ENCODE measurements around the gene CDH20. TPM values are rescaled to one million over a fixed set of nuclear protein-coding genes. Genes with fewer than 3 reads are reported as not detected.
"Not testable (repeated sequence)": the region's sequence is repeated elsewhere in the genome, so short reads cannot be mapped to it uniquely, and the experiment has no call there.

CDH20 gene
- total RNA-seq, 1 experiment from 2014 or later = not detected

- no peaks in the 10 kb centered on the region for H3K9me3 ChIP-seq (replicated peaks)
- H3K27me3 ChIP-seq (replicated peaks) = peaks cover 12% of the 10 kb centered on the region
- no peak overlapping the region for H3K4me3 ChIP-seq
- H3K4me1 ChIP-seq (replicated peaks) = no peaks in the 10 kb centered on the region
- DNase-seq (ENCODE audit: low read depth in 1 of 2, low spot score in 2 of 2) = no peak
- H3K36me3 ChIP-seq = no peaks in the 10 kb centered on the region
- no peak overlapping the region for H3K27ac ChIP-seq
Observed at GRCh38 chr18:61362511-61362910, 29.3 kb downstream of the CDH20 start.

GRCh38 chr18:61364953-61365352, 31.7 kb downstream of the CDH20 start:
- Histone ChIP-seq H3K27ac (no peak overlapping the region), H3K9me3 (replicated peaks) (no peaks in the 10 kb centered on the region), H3K27me3 (replicated peaks) (peaks cover 9% of the 10 kb centered on the region), H3K4me1 (replicated peaks) (no peaks in the 10 kb centered on the region), H3K36me3 (no peaks in the 10 kb centered on the region), H3K4me3 (no peak overlapping the region)
- DNase-seq (ENCODE audit: low read depth in 1 of 2, low spot score in 2 of 2) = no peak

- Histone ChIP-seq H3K9me3 (replicated peaks) (no peaks in the 10 kb centered on the region), H3K27ac (no peak overlapping the region), H3K4me3 (no peak overlapping the region), H3K27me3 (replicated peaks) (peaks cover 9% of the 10 kb centered on the region), H3K36me3 (no peaks in the 10 kb centered on the region), H3K4me1 (replicated peaks) (no peaks in the 10 kb centered on the region)
- no peak for DNase-seq (ENCODE audit: low read depth in 1 of 2, low spot score in 2 of 2)
Observed at GRCh38 chr18:61368001-61368400, 34.8 kb downstream of the CDH20 start.

- not testable (repeated sequence) for H3K4me1 ChIP-seq (replicated peaks); H3K36me3 ChIP-seq; H3K27ac ChIP-seq; DNase-seq (ENCODE audit: low read depth in 1 of 2, low spot score in 2 of 2); H3K9me3 ChIP-seq (replicated peaks); H3K4me3 ChIP-seq
- peaks cover 11% of the 10 kb centered on the region for H3K27me3 ChIP-seq (replicated peaks)
Observed at GRCh38 chr18:61369671-61370070, 36.4 kb downstream of the CDH20 start.

GRCh38 chr18:61371111-61371510, 37.9 kb downstream of the CDH20 start:
- no peaks in the 10 kb centered on the region for H3K36me3 ChIP-seq
- H3K27ac ChIP-seq = no peak overlapping the region
- H3K27me3 ChIP-seq (replicated peaks) = peaks cover 6% of the 10 kb centered on the region
- DNase-seq (ENCODE audit: low read depth in 1 of 2, low spot score in 2 of 2) = no peak
- no peak overlapping the region for H3K4me3 ChIP-seq
- no peaks in the 10 kb centered on the region for H3K9me3 ChIP-seq (replicated peaks)
- H3K4me1 ChIP-seq (replicated peaks) = no peaks in the 10 kb centered on the region

- H3K4me1 ChIP-seq (replicated peaks) = no peaks in the 10 kb centered on the region
- H3K27me3 ChIP-seq (replicated peaks) = 0 out of 2 replicates have a peak, but pooled peaks cover 10% of the 10 kb centered on the region
- DNase-seq (ENCODE audit: low read depth in 1 of 2, low spot score in 2 of 2) = no peak
- H3K9me3 ChIP-seq (replicated peaks) = no peaks in the 10 kb centered on the region
- H3K27ac ChIP-seq = no peak overlapping the region
- H3K36me3 ChIP-seq = no peaks in the 10 kb centered on the region
- H3K4me3 ChIP-seq = no peak overlapping the region
Observed at GRCh38 chr18:61379827-61380226, 46.6 kb downstream of the CDH20 start.

- no peaks in the 10 kb centered on the region for H3K9me3 ChIP-seq (replicated peaks)
- no peaks in the 10 kb centered on the region for H3K36me3 ChIP-seq
- peaks cover 7% of the 10 kb centered on the region; the same call in 1 of the 2 replicates for H3K27me3 ChIP-seq (replicated peaks)
- no peak overlapping the region for H3K4me3 ChIP-seq
- no peak overlapping the region for H3K27ac ChIP-seq
- DNase-seq (ENCODE audit: low read depth in 1 of 2, low spot score in 2 of 2) = no peak
- no peaks in the 10 kb centered on the region for H3K4me1 ChIP-seq (replicated peaks)
Observed at GRCh38 chr18:61388010-61388409, 54.8 kb downstream of the CDH20 start.

- no peak overlapping the region for H3K27ac ChIP-seq
- H3K4me3 ChIP-seq = no peak overlapping the region
- DNase-seq (ENCODE audit: low read depth in 1 of 2, low spot score in 2 of 2) = no peak
- no peaks in the 10 kb centered on the region for H3K36me3 ChIP-seq
- no peaks in the 10 kb centered on the region for H3K4me1 ChIP-seq (replicated peaks)
- H3K9me3 ChIP-seq (replicated peaks) = no peaks in the 10 kb centered on the region
- H3K27me3 ChIP-seq (replicated peaks) = no peaks in the 10 kb centered on the region
Observed at GRCh38 chr18:61394983-61395382, 61.8 kb downstream of the CDH20 start.

GRCh38 chr18:61397222-61397621, 64.0 kb downstream of the CDH20 start:
- no peaks in the 10 kb centered on the region for H3K27me3 ChIP-seq (replicated peaks)
- H3K4me1 ChIP-seq (replicated peaks) = no peaks in the 10 kb centered on the region
- H3K27ac ChIP-seq = no peak overlapping the region
- H3K4me3 ChIP-seq = no peak overlapping the region
- no peak for DNase-seq (ENCODE audit: low read depth in 1 of 2, low spot score in 2 of 2)
- no peaks in the 10 kb centered on the region for H3K36me3 ChIP-seq
- H3K9me3 ChIP-seq (replicated peaks) = no peaks in the 10 kb centered on the region

- Histone ChIP-seq H3K4me3 (no peak overlapping the region), H3K36me3 (no peaks in the 10 kb centered on the region), H3K27me3 (replicated peaks) (no peaks in the 10 kb centered on the region), H3K4me1 (replicated peaks) (no peaks in the 10 kb centered on the region), H3K27ac (no peak overlapping the region), H3K9me3 (replicated peaks) (no peaks in the 10 kb centered on the region)
- no peak for DNase-seq (ENCODE audit: low read depth in 1 of 2, low spot score in 2 of 2)
Observed at GRCh38 chr18:61398961-61399705, 65.9 kb downstream of the CDH20 start.

- Histone ChIP-seq H3K4me1 (replicated peaks) (no peaks in the 10 kb centered on the region), H3K36me3 (no peaks in the 10 kb centered on the region), H3K27ac (no peak overlapping the region), H3K9me3 (replicated peaks) (no peaks in the 10 kb centered on the region), H3K4me3 (no peak overlapping the region), H3K27me3 (replicated peaks) (no peaks in the 10 kb centered on the region)
- DNase-seq (ENCODE audit: low read depth in 1 of 2, low spot score in 2 of 2) = no peak
Observed at GRCh38 chr18:61400016-61400635, 66.9 kb downstream of the CDH20 start.

GRCh38 chr18:61400716-61401115, 67.5 kb downstream of the CDH20 start:
- Histone ChIP-seq H3K36me3 (no peaks in the 10 kb centered on the region), H3K4me3 (no peak overlapping the region), H3K27me3 (replicated peaks) (no peaks in the 10 kb centered on the region), H3K27ac (no peak overlapping the region), H3K4me1 (replicated peaks) (no peaks in the 10 kb centered on the region), H3K9me3 (replicated peaks) (no peaks in the 10 kb centered on the region)
- no peak for DNase-seq (ENCODE audit: low read depth in 1 of 2, low spot score in 2 of 2)

GRCh38 chr18:61402726-61403125, 69.5 kb downstream of the CDH20 start:
- H3K36me3 ChIP-seq = no peaks in the 10 kb centered on the region
- no peaks in the 10 kb centered on the region for H3K4me1 ChIP-seq (replicated peaks)
- H3K9me3 ChIP-seq (replicated peaks) = no peaks in the 10 kb centered on the region
- H3K4me3 ChIP-seq = no peak overlapping the region
- H3K27me3 ChIP-seq (replicated peaks) = no peaks in the 10 kb centered on the region
- DNase-seq (ENCODE audit: low read depth in 1 of 2, low spot score in 2 of 2) = no peak
- H3K27ac ChIP-seq = no peak overlapping the region

GRCh38 chr18:61413396-61413795, 80.2 kb downstream of the CDH20 start:
- no peaks in the 10 kb centered on the region for H3K27me3 ChIP-seq (replicated peaks)
- no peaks in the 10 kb centered on the region for H3K36me3 ChIP-seq
- no peak overlapping the region for H3K27ac ChIP-seq
- no peak overlapping the region for H3K4me3 ChIP-seq
- no peaks in the 10 kb centered on the region for H3K4me1 ChIP-seq (replicated peaks)
- no peak for DNase-seq (ENCODE audit: low read depth in 1 of 2, low spot score in 2 of 2)
- no peaks in the 10 kb centered on the region for H3K9me3 ChIP-seq (replicated peaks)
